Measurements from ENCODE around the gene CACNA1B.
"Not testable (repeated sequence)": the region's sequence is repeated elsewhere in the genome, so short reads cannot be mapped to it uniquely, and the experiment has no call there.

The CACNA1B gene

GRCh38 chr9:138122201-138122600 lies 244.6 kb downstream of the CACNA1B start:
- DNase-seq, result no peak

- no peak for DNase-seq
These were observed 245.1 kb downstream of the CACNA1B start for GRCh38 chr9:138122676-138123075.

GRCh38 chr9:138123086-138123485 lies 245.5 kb downstream of the CACNA1B start:
- no peak for DNase-seq

- DNase-seq, result not testable (repeated sequence)
These were observed 248.7 kb downstream of the CACNA1B start for GRCh38 chr9:138126090-138126857.

- not testable (repeated sequence) for DNase-seq
These were observed 249.4 kb downstream of the CACNA1B start for GRCh38 chr9:138126858-138127584.

- not testable (repeated sequence) for DNase-seq
These were observed 250.4 kb downstream of the CACNA1B start for GRCh38 chr9:138128027-138128426.

- not testable (repeated sequence) for DNase-seq
These were observed 251.7 kb downstream of the CACNA1B start for GRCh38 chr9:138129318-138129717.

- not testable (repeated sequence) for DNase-seq
These were observed 255.5 kb downstream of the CACNA1B start for GRCh38 chr9:138132946-138133705.

GRCh38 chr9:138134581-138134980 lies 257.0 kb downstream of the CACNA1B start:
- not testable (repeated sequence) for DNase-seq

- not testable (repeated sequence) for DNase-seq
These were observed 261.5 kb downstream of the CACNA1B start for GRCh38 chr9:138139096-138139495.

- DNase-seq, result not testable (repeated sequence)
These were observed 263.4 kb downstream of the CACNA1B start for GRCh38 chr9:138140980-138141379.

GRCh38 chr9:138142528-138143244 lies 265.1 kb downstream of the CACNA1B start:
- DNase-seq, result not testable (repeated sequence)

GRCh38 chr9:138143491-138143890 lies 265.9 kb downstream of the CACNA1B start:
- DNase-seq, result not testable (repeated sequence)

GRCh38 chr9:138147556-138147955 lies 270.0 kb downstream of the CACNA1B start:
- not testable (repeated sequence) for DNase-seq

- DNase-seq, result not testable (repeated sequence)
These were observed 272.4 kb downstream of the CACNA1B start for GRCh38 chr9:138149672-138150656.

GRCh38 chr9:138155788-138156187 lies 278.2 kb downstream of the CACNA1B start:
- DNase-seq, result not testable (repeated sequence)

GRCh38 chr9:138166793-138167192 lies 289.2 kb downstream of the CACNA1B start:
- DNase-seq, result not testable (repeated sequence)
